WERI-Rb-1 (cell line): ENCODE results near the gene ZNF416.

ENCODE experiments used
- DNase-seq: peaks from one replicate; pipeline ENCODE4 v3.0.0-alpha.2; 2020
- H3K27ac ChIP-seq: fragments of 250-450 bp; sonication (Bioruptor Pico); 2 replicates; pipeline ENCODE4 v1.5.1; 2020; ENCODE audit warnings: mild to moderate bottlenecking, moderate library complexity
- H3K27me3 ChIP-seq: fragments of 250-450 bp; sonication (Bioruptor Pico); 2 replicates; pipeline ENCODE4 v1.5.1; 2021; ENCODE audit warnings: mild to moderate bottlenecking, low read depth, moderate library complexity; ENCODE audit not compliant: insufficient read depth, severe bottlenecking
- H3K36me3 ChIP-seq: fragments of 250-450 bp; sonication (Bioruptor Pico); 2 replicates; pipeline ENCODE4 v1.5.1; 2020; ENCODE audit warnings: mild to moderate bottlenecking, moderate library complexity
- H3K4me3 ChIP-seq: 2 replicates; pipeline ENCODE4 v1.5.1; 2011; ENCODE audit warnings: low read depth, mild to moderate bottlenecking, control low read depth, low read length
- H3K9me3 ChIP-seq: fragments of 250-450 bp; sonication (Bioruptor Pico); 2 replicates; pipeline ENCODE4 v1.5.1; 2021; ENCODE audit warnings: mild to moderate bottlenecking, moderate library complexity; ENCODE audit not compliant: severe bottlenecking
- TF ChIP-seq, protein P1 (sequence below): IDR thresholded peaks from 2 replicates; pipeline ENCODE4 v1.5.1; 2011; ENCODE audit warnings: low read depth, mild to moderate bottlenecking, control low read depth, inconsistent platforms, low read length

ZNF416 gene

DNA sequence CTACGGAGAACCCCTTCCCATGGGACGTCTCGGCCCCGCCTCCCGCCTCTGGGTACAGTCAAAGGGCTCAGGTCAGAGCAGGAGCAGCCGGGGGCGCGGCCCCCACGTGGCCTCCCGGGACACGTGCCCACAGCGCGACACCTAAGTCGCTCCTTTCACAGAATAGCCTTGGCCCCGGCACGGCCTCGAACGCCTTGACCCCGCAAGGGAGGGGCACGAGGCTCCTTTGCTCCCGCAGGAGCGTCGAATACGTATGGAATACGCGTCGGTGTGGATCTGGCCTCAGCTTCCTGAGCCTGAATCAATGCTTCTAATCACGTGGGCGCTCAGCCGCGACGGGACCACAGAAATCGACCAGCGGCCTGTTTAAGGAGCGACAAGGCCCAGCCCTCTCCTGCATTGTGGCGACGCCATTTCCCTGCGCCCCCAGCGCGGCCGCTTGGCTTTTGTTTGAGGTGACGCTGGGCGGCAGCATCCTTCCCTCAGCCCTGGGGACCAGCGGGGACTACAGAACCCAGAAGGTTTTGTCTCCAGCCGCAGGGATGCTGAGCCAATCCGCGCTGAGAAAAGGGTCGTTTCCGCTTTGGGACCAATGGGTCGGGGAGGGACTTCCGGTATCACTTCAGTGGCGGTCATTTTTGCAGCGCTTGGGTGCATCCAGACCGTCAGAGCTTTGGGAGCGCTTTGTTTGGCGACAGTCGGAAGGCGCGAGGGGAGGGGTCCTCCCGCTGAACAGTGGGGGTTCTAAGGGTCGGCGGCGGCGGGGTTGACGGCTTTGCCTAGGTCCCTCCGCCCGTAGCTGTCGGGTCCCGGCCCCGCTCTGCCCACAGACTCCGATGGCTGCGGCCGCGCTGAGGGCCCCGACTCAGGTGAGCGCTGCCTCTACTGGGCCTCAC, 5.1 kb upstream of the ZNF416 start, which contains the start of gene ZIK1:
ZIK1 (plus strand) TSS at position 625 of the 896 bp plus-strand sequence; CDS start at position 837, 212 bp downstream.
- peak within 1 kb of the TSS; percentile 92 for H3K27ac ChIP-seq
- peak within 1 kb of the TSS; percentile 98 for H3K4me3 ChIP-seq
- TF ChIP-seq, protein P1, sequence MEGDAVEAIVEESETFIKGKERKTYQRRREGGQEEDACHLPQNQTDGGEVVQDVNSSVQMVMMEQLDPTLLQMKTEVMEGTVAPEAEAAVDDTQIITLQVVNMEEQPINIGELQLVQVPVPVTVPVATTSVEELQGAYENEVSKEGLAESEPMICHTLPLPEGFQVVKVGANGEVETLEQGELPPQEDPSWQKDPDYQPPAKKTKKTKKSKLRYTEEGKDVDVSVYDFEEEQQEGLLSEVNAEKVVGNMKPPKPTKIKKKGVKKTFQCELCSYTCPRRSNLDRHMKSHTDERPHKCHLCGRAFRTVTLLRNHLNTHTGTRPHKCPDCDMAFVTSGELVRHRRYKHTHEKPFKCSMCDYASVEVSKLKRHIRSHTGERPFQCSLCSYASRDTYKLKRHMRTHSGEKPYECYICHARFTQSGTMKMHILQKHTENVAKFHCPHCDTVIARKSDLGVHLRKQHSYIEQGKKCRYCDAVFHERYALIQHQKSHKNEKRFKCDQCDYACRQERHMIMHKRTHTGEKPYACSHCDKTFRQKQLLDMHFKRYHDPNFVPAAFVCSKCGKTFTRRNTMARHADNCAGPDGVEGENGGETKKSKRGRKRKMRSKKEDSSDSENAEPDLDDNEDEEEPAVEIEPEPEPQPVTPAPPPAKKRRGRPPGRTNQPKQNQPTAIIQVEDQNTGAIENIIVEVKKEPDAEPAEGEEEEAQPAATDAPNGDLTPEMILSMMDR = peak; percentile 27
- no peaks in the 10 kb centered on the region for H3K27me3 ChIP-seq
- H3K36me3 ChIP-seq = peaks cover 44% of the 10 kb centered on the region
- H3K9me3 ChIP-seq = peaks cover 5% of the 10 kb centered on the region
- DNase-seq = peak; percentile 97

GRCh38 chr19:57583104-57583520, 4.4 kb upstream of the ZNF416 start:
- H3K27me3 ChIP-seq = no peaks in the 10 kb centered on the region
- DNase-seq = no peak
- peaks cover 37% of the 10 kb centered on the region for H3K36me3 ChIP-seq
- H3K27ac ChIP-seq = peak overlapping the region; percentile 92
- TF ChIP-seq, protein P1 = no peak
- H3K4me3 ChIP-seq = peak overlapping the region; percentile 98
- peaks cover 5% of the 10 kb centered on the region for H3K9me3 ChIP-seq

GRCh38 chr19:57576661-57577060, 2.0 kb downstream of the ZNF416 start:
- Histone ChIP-seq H3K4me3 (no peak overlapping the region), H3K27me3 (no peaks in the 10 kb centered on the region), H3K36me3 (peaks cover 60% of the 10 kb centered on the region), H3K27ac (no peak overlapping the region), H3K9me3 (peaks cover 13% of the 10 kb centered on the region)
- TF ChIP-seq, protein P1 = no peak
- DNase-seq = no peak

DNA sequence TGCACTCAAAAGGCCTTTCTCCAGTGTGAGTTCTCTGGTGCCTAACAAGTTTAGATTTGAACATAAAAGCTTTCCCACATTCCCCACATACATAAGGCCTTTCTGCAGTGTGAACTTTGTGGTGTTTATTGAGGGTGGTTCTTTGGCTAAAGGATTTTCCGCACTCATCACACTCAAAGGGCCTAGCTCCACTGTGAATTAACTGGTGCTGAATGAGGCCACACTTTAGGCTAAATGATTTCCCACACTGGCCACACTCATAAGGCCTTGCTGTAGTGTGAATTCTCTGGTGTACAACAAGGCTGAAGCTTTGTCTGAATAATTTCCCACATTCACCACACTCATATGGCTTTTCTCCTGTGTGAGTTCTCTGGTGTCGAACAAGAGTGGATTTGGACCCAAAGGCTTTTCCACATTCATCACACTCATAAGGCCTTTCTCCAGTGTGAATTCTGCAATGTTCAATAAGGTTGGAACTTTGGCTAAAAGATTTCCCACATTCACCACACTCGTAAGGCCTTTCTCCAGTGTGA, 6.2 kb downstream of the ZNF416 start:
- TF ChIP-seq, protein P1 = no peak
- peaks cover 33% of the 10 kb centered on the region for H3K9me3 ChIP-seq
- no peak overlapping the region for H3K4me3 ChIP-seq
- H3K27ac ChIP-seq = no peak overlapping the region
- H3K27me3 ChIP-seq = no peaks in the 10 kb centered on the region
- no peak for DNase-seq
- H3K36me3 ChIP-seq = peaks cover 60% of the 10 kb centered on the region

- no peak for DNase-seq
- Histone ChIP-seq H3K27ac (no peak overlapping the region), H3K27me3 (no peaks in the 10 kb centered on the region), H3K4me3 (no peak overlapping the region), H3K9me3 (peaks cover 51% of the 10 kb centered on the region), H3K36me3 (peaks cover 44% of the 10 kb centered on the region)
- TF ChIP-seq, protein P1 = no peak
These were observed 8.0 kb downstream of the ZNF416 start for GRCh38 chr19:57570707-57571106.
